HCT116 (cell line): ENCODE data around the gene EXOC4. TPM values are rescaled to one million over a fixed set of nuclear protein-coding genes. Genes with fewer than 3 reads are reported as not detected.

ENCODE experiments used
- ATAC-seq: fragments of 200-7000 bp; cut with Tn5 transposase; 2 replicates; pipeline ENCODE4 v1.9.1; 2020; ENCODE audit warnings: mild to moderate bottlenecking, moderate library complexity
- BruUV-seq: library from RNA; stranded (reverse); fragments of 400-500 nt; replicated peaks from 2 replicates; lab custom pipeline; 2021; lab: Mats Ljungman, UMichigan
- CTCF ChIA-PET: fragments of 300-600 bp; sonication (Branson Sonifier 250); formaldehyde crosslinking; loops from one replicate; lab custom pipeline; 2021; ENCODE audit warnings: antibody characterized with exemption; lab: Charles Lee
- POLR2A ChIA-PET: fragments of 300-600, 350-600 bp; sonication (Branson Sonifier 250); formaldehyde crosslinking; loops from one replicate; lab custom pipeline; 2021; ENCODE audit warnings: antibody characterized with exemption; lab: Charles Lee
- RAD21 ChIA-PET, 2 experiments: fragments of 300-600 bp; sonication (Branson Sonifier 250); formaldehyde crosslinking; loops; one replicate each; lab custom pipeline; 2023; ENCODE audit warnings: low total read pairs in 2 of 2; ENCODE audit not compliant: uncharacterized antibody in 2 of 2, unreplicated experiment in 2 of 2, low non-redundant PET in 1 of 2; lab: Charles Lee
- DNase-seq: peaks from one replicate; pipeline ENCODE4 v3.0.0-alpha.2; 2010; ENCODE audit warnings: low read depth, low spot score
- H2AFZ ChIP-seq: fragments of 200-600 bp; shearing (Covaris generic), sonication (generic); 2 replicates; pipeline ENCODE4 v1.6.1; 2017; ENCODE audit warnings: low read depth, mixed run types, mixed read lengths, antibody characterized with exemption, low read length; ENCODE audit not compliant: poor library complexity, severe bottlenecking
- H3K27ac ChIP-seq: 2 replicates; pipeline ENCODE4 v1.5.1; 2012; ENCODE audit warnings: low read depth, low read length
- H3K27me3 ChIP-seq: fragments of 200-600 bp; sonication (generic); 2 replicates; pipeline ENCODE4 v1.6.1; 2016; ENCODE audit warnings: mixed run types, low read length, mixed read lengths; ENCODE audit not compliant: insufficient read depth
- H3K36me3 ChIP-seq, 2 experiments: fragments of 200-500 bp in 1 of 2; fragments of 200-600 bp in 1 of 2; sonication (Bioruptor generic) in 1 of 2; sonication (generic) in 1 of 2; 2 replicates each; pipeline versions ENCODE4 v1.5.1 to v1.6.1; 2014 to 2016; ENCODE audit warnings: low read length in 2 of 2, inconsistent platforms in 1 of 2, mixed read lengths in 1 of 2, mixed run types in 1 of 2; ENCODE audit not compliant: insufficient read depth in 2 of 2, control insufficient read depth in 1 of 2
- H3K4me1 ChIP-seq, 2 experiments: fragments of 200-600 bp in 1 of 2; sonication (generic) in 1 of 2; 2 replicates each; pipeline versions ENCODE4 v1.5.1 to v1.6.1; 2012 to 2017; ENCODE audit warnings: low read length in 2 of 2, inconsistent platforms in 1 of 2, mild to moderate bottlenecking in 1 of 2, mixed read lengths in 1 of 2, mixed run types in 1 of 2, moderate library complexity in 1 of 2; ENCODE audit not compliant: insufficient read depth in 2 of 2, control insufficient read depth in 1 of 2
- H3K4me2 ChIP-seq: fragments of 200-600 bp; sonication (generic); 2 replicates; pipeline ENCODE4 v1.6.1; 2017; ENCODE audit warnings: mixed run types, low read length, mixed read lengths
- H3K4me3 ChIP-seq, 2 experiments: fragments of 200-600 bp in 1 of 2; sonication (generic) in 1 of 2; replicated peaks in 1 of 2; 2 replicates each; pipeline ENCODE4 v1.5.1; 2011 to 2016; ENCODE audit warnings: low read length in 2 of 2, control low read depth in 1 of 2, low read depth in 1 of 2, mild to moderate bottlenecking in 1 of 2, mixed read lengths in 1 of 2, mixed run types in 1 of 2
- H3K79me2 ChIP-seq: fragments of 200-600 bp; sonication (generic); 2 replicates; pipeline ENCODE4 v1.6.1; 2017; ENCODE audit warnings: mild to moderate bottlenecking, mixed run types, low read length, moderate library complexity, mixed read lengths; ENCODE audit not compliant: insufficient read depth
- H3K9ac ChIP-seq: fragments of 200-600 bp; sonication (generic); 2 replicates; pipeline ENCODE4 v1.6.1; 2016; ENCODE audit warnings: low read length, mixed read lengths
- H3K9me2 ChIP-seq: fragments of 200-600 bp; sonication (generic), shearing (Covaris generic); 2 replicates; pipeline ENCODE4 v1.6.1; 2017; ENCODE audit warnings: mixed run types, mild to moderate bottlenecking, moderate library complexity; ENCODE audit not compliant: insufficient read depth
- H3K9me3 ChIP-seq, 2 experiments: fragments of 200-500 bp in 1 of 2; fragments of 200-600 bp in 1 of 2; sonication (Bioruptor generic) in 1 of 2; sonication (generic) in 1 of 2; 2 replicates each; pipeline ENCODE4 v1.6.1; 2014 to 2017; ENCODE audit warnings: low read length in 2 of 2, mixed read lengths in 2 of 2, inconsistent platforms in 1 of 2, low read depth in 1 of 2, mild to moderate bottlenecking in 1 of 2, mixed run types in 1 of 2, moderate library complexity in 1 of 2; ENCODE audit not compliant: control insufficient read depth in 1 of 2, insufficient read depth in 1 of 2
- H4K20me1 ChIP-seq: fragments of 200-600 bp; sonication (generic), shearing (Covaris generic); 2 replicates; pipeline ENCODE4 v1.6.1; 2017; ENCODE audit warnings: mixed run types, mild to moderate bottlenecking, moderate library complexity; ENCODE audit not compliant: insufficient read depth
- ATF3 ChIP-seq: IDR thresholded peaks from 2 replicates; pipeline ENCODE4 v1.6.1; 2012
- CEBPB ChIP-seq: IDR thresholded peaks from 2 replicates; pipeline ENCODE4 v1.6.1; 2012; ENCODE audit warnings: low read depth
- CTCF ChIP-seq, 3 experiments: fragments of 200-600 bp in 1 of 3; sonication (generic) in 1 of 3; IDR thresholded peaks in 2 of 3; conservative IDR thresholded peaks in 1 of 3; 2 replicates each; pipeline ENCODE4 v1.5.1; 2012 to 2017; ENCODE audit warnings: low read depth in 2 of 3, low read length in 2 of 3, antibody characterized with exemption in 1 of 3, borderline replicate concordance in 1 of 3, control low read depth in 1 of 3, mild to moderate bottlenecking in 1 of 3, mixed read lengths in 1 of 3, mixed run types in 1 of 3, moderate library complexity in 1 of 3; ENCODE audit not compliant: insufficient read depth in 1 of 3
- EGR1 ChIP-seq: IDR thresholded peaks from 2 replicates; pipeline ENCODE4 v1.6.1; 2012; ENCODE audit warnings: low read depth
- ELF1 ChIP-seq: IDR thresholded peaks from 2 replicates; pipeline ENCODE4 v1.6.1; 2012; ENCODE audit warnings: low read depth, borderline replicate concordance
- EZH2 ChIP-seq: fragments of 200-600 bp; sonication (generic); IDR thresholded peaks from 2 replicates; pipeline ENCODE4 v1.6.1; 2017; ENCODE audit warnings: antibody characterized with exemption, mixed run types
- FOSL1 ChIP-seq: IDR thresholded peaks from 2 replicates; pipeline ENCODE4 v1.6.1; 2012; ENCODE audit warnings: low read depth
- JUND ChIP-seq: IDR thresholded peaks from 2 replicates; pipeline ENCODE4 v1.6.1; 2012
- MAX ChIP-seq: IDR thresholded peaks from 2 replicates; pipeline ENCODE4 v1.6.1; 2012
- POLR2A ChIP-seq: IDR thresholded peaks from 2 replicates; pipeline ENCODE4 v1.7.0; 2011; ENCODE audit warnings: borderline replicate concordance; ENCODE audit not compliant: insufficient read depth, insufficient read length; ENCODE audit errors: extremely low read depth
- POLR2AphosphoS5 ChIP-seq: IDR thresholded peaks from 2 replicates; pipeline ENCODE4 v1.6.1; 2011; ENCODE audit warnings: mild to moderate bottlenecking, low read depth, low read length, moderate library complexity
- RAD21 ChIP-seq: IDR thresholded peaks from 2 replicates; pipeline ENCODE4 v1.6.1; 2012; ENCODE audit warnings: low read depth, mild to moderate bottlenecking
- SIN3A ChIP-seq: IDR thresholded peaks from 2 replicates; pipeline ENCODE4 v1.6.1; 2012; ENCODE audit warnings: low read depth
- SRF ChIP-seq: IDR thresholded peaks from 2 replicates; pipeline ENCODE4 v1.6.1; 2012; ENCODE audit warnings: low read depth
- TCF7L2 ChIP-seq: IDR thresholded peaks from 2 replicates; pipeline ENCODE4 v1.7.0; 2011; ENCODE audit warnings: borderline replicate concordance, inconsistent platforms; ENCODE audit not compliant: insufficient read depth, insufficient read length; ENCODE audit errors: extremely low read depth
- ZBTB33 ChIP-seq: IDR thresholded peaks from 2 replicates; pipeline ENCODE4 v1.6.1; 2011; ENCODE audit warnings: mild to moderate bottlenecking, low read length, moderate library complexity; ENCODE audit not compliant: insufficient replicate concordance; ENCODE audit errors: extremely low read depth
- ZFX ChIP-seq: fragments of 450-650 bp; IDR thresholded peaks from 2 replicates; pipeline ENCODE4 v1.6.1; 2017
- ZNF274 ChIP-seq: fragments of 200-500 bp; sonication (Bioruptor generic); IDR thresholded peaks from 2 replicates; pipeline ENCODE4 v1.6.1; 2014; ENCODE audit warnings: mild to moderate bottlenecking, low read depth, low read length, inconsistent platforms
- intact Hi-C: fragments of 100-400 bp; cut with micrococcal nuclease; formaldehyde crosslinking; loops from 2 replicates; pipeline ENCODE4 v1.10.0; 2022
- total RNA-seq: library from RNA; stranded (reverse); gene quantifications from one replicate; pipeline ENCODE4 v1.2.1, GENCODE V29; 2021; ENCODE audit not compliant: unreplicated experiment

The EXOC4 gene
- total RNA-seq, 1 experiment from 2014 or later, result 40.3 TPM

GRCh38 chr7:133482599-133482998 is 229.7 kb downstream of the EXOC4 start:
- intact Hi-C loops, result no loop called here
- H3K27ac ChIP-seq, result no peak overlapping the region
- H3K9me2 ChIP-seq, result no peaks in the 10 kb centered on the region
- no TSS peak for BruUV-seq
- H3K9me3 ChIP-seq, result no peaks in the 10 kb centered on the region
- no peaks in the 10 kb centered on the region for H4K20me1 ChIP-seq
- no peaks in the 10 kb centered on the region for H3K27me3 ChIP-seq
- H3K4me3 ChIP-seq, result no peak overlapping the region
- H2AFZ ChIP-seq, result no peak overlapping the region
- ChIA-PET RAD21 (no interaction called here), POLR2A (no interaction called here), CTCF (no interaction called here)
- H3K9ac ChIP-seq, result no peak overlapping the region
- no peaks in the 10 kb centered on the region for H3K36me3 ChIP-seq
- H3K4me2 ChIP-seq, result no peak overlapping the region
- H3K79me2 ChIP-seq, result no peaks in the 10 kb centered on the region
- ATAC-seq (no peak), DNase-seq (no peak)
- TF ChIP-seq POLR2A, result no peak
- no peak for TF ChIP-seq CTCF (IDR thresholded peaks at IDR 0.05 in 2 of 3, conservative IDR thresholded peaks at IDR 0.05 in 1 of 3; ENCODE audit: borderline replicate concordance in 1 of 3, insufficient read depth in 1 of 3, low read depth in 2 of 3, low read length in 2 of 3)
- TF ChIP-seq ZNF274, result no peak
- TF ChIP-seq TCF7L2, result no peak
- no peak for TF ChIP-seq JUND
- TF ChIP-seq EZH2, result no peak
- TF ChIP-seq ATF3, result no peak
- no peak for TF ChIP-seq POLR2AphosphoS5
- TF ChIP-seq CEBPB, result no peak
- TF ChIP-seq ELF1, result no peak
- no peak for TF ChIP-seq MAX
- TF ChIP-seq RAD21, result no peak
- no peak for TF ChIP-seq FOSL1
- TF ChIP-seq ZBTB33, result no peak
- TF ChIP-seq ZFX, result no peak
- no peak for TF ChIP-seq EGR1
- TF ChIP-seq SIN3A, result no peak
- no peak for TF ChIP-seq SRF
- no peaks in the 10 kb centered on the region for H3K4me1 ChIP-seq
